HUES64 (cell line): ENCODE results near the gene LPAR6.

Source experiments
- H3K27ac ChIP-seq: 2 replicates; pipeline ENCODE4 v1.7.0; 2013; ENCODE audit warnings: low read depth, low read length, inconsistent platforms
- H3K27me3 ChIP-seq: 2 replicates; pipeline ENCODE4 v1.6.1; 2013; ENCODE audit warnings: mild to moderate bottlenecking, low read length; ENCODE audit not compliant: insufficient read depth
- H3K36me3 ChIP-seq: 2 replicates; pipeline ENCODE4 v1.6.1; 2013; ENCODE audit warnings: mild to moderate bottlenecking, low read length; ENCODE audit not compliant: insufficient read depth
- H3K4me1 ChIP-seq: 2 replicates; pipeline ENCODE4 v1.6.1; 2013; ENCODE audit warnings: mild to moderate bottlenecking, low read length, moderate library complexity; ENCODE audit not compliant: insufficient read depth
- H3K4me3 ChIP-seq: 2 replicates; pipeline ENCODE4 v1.5.1; 2013; ENCODE audit warnings: mild to moderate bottlenecking, low read length, moderate library complexity
- H3K9ac ChIP-seq: 2 replicates; pipeline ENCODE4 v1.6.1; 2013; ENCODE audit warnings: mild to moderate bottlenecking, low read depth, low read length
- H3K9me3 ChIP-seq: 2 replicates; pipeline ENCODE4 v1.6.1; 2013; ENCODE audit warnings: low read depth, low read length; ENCODE audit not compliant: insufficient read depth
- WGBS: fragments of 150-250, 120-280 bp; methylation state at CpG from one replicate; pipeline ENCODE4 v1.1.7; 2013; ENCODE audit warnings: missing lambda C conversion rate; 5-methylcytosine and 5-hydroxymethylcytosine counted together

Gene LPAR6

DNA sequence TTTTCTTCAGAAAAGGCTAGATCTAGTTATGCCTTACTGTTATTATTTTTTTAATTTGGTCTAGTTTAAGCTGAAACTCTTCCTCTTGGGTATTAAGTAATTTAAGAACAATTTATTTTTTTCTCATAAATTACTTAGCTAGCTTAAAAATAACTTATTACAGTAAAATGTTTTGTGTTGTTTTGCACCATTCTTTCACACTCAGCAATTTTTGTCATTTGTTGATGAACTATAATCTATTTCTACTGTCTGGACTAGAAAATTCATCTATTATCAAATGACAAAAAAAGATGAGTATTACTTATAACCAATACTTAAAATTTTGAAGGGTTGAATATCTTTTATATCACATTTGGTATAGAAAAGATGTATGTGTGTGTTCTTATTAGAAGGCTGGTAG is 1.6 kb upstream of the LPAR6 start:
- Histone ChIP-seq H3K36me3 (no peaks in the 10 kb centered on the region), H3K4me3 (no peak overlapping the region), H3K27me3 (no peaks in the 10 kb centered on the region), H3K9me3 (no peaks in the 10 kb centered on the region), H3K9ac (no peak overlapping the region), H3K27ac (no peak overlapping the region), H3K4me1 (peaks cover 22% of the 10 kb centered on the region)

DNA sequence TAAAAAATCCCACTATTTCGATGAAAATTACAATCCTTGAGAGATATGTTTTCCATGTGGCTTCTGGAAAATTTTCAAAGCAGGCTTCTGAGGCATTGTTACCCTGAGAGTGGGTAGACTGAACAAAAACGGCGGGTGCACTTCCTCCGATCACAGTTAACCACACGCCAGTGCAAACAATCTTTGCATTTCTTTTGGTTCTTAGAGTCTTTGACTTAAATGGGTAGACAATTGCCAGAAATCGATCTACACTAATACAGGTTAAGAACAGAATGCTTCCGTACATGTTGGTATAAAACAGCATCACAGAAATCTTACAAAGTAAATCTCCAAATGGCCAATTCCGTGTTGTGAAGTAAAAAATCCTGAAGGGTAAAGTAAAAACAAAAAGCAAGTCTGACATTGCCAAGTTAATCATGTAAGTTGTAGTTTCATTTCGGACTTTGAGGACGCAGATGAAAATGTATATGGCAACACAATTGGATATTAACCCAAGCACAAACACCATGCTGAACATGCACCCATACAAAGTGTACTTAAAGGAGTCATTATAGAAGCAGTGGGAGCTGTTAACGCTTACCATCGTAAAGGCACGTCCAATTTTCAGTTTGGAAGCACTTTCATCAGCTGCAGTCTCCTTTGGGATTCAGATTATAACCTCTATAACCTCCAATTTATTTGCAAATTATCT is 927 bp downstream of the LPAR6 start:
- Histone ChIP-seq H3K27me3 (no peaks in the 10 kb centered on the region), H3K4me3 (peak overlapping the region; percentile 69), H3K9ac (peak overlapping the region; percentile 82), H3K4me1 (peaks cover 22% of the 10 kb centered on the region), H3K36me3 (no peaks in the 10 kb centered on the region), H3K27ac (peak overlapping the region; percentile 67), H3K9me3 (no peaks in the 10 kb centered on the region)
- 2% methylated on average over 10 of the region's 13 CpGs for WGBS

DNA sequence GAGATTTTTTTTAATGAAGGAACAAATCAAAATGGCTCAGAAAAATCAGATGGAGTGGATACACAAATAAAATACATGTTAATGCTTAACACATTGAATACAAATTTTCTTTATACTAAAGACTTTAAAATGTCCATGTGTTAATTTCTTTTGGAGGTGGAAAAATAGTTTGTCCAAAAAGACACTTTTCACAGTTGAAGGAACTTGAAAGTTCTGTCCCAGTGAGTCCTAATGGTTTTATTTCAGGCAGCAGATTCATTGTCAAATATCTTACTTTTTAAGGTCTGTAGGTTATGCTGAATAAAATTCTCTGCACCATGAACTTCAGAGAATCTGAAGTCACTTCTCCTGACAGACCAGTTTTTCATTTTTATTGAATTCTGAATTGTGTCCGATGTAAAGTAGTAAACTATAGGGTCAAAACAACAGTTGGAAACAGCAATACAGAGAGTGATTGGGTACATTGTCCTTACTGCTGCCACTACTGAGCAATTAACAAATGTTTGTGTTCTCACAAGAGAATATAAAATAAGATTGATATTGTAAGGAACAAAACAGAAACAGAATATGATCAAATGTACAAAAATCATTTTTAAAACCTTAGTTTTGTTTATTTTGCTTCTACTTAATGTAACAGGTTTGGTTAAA is 1.6 kb downstream of the LPAR6 start:
- Histone ChIP-seq H3K4me3 (peak overlapping the region; percentile 69), H3K9ac (peak overlapping the region; percentile 82)

DNA sequence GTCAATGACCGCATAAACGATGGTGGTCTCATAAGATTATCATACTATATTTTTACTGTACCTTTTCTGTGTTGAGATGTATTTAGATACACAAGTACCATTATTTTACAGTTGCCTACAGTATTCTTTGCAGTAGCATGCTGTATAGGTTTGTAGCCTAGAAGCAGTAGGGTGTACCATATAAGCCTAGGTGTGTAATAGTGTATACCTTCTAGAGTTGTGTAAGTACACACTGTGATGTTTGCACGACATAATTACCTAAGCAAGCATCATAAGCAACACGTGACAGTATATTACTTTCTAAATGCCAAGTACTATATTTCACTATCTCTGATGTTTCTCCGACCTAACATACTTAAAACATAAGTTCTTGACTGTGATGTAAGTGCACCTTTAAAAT is 2.7 kb downstream of the LPAR6 start:
- no peak overlapping the region for H3K9ac ChIP-seq
- no peaks in the 10 kb centered on the region for H3K36me3 ChIP-seq
- no peak overlapping the region for H3K27ac ChIP-seq
- no peaks in the 10 kb centered on the region for H3K27me3 ChIP-seq
- 81% methylated on average over 4 of the region's 5 CpGs for WGBS
- no peaks in the 10 kb centered on the region for H3K9me3 ChIP-seq
- peak overlapping the region; percentile 69 for H3K4me3 ChIP-seq
- H3K4me1 ChIP-seq, result peaks cover 22% of the 10 kb centered on the region

More for the DNA sequence above, 1.6 kb downstream of the LPAR6 start:
- Histone ChIP-seq H3K36me3 (no peaks in the 10 kb centered on the region), H3K27ac (peak overlapping the region; percentile 27; the same call in 1 of the 2 replicates), H3K4me1 (peaks cover 22% of the 10 kb centered on the region), H3K9me3 (no peaks in the 10 kb centered on the region), H3K27me3 (no peaks in the 10 kb centered on the region)
- WGBS, result 7% methylated on average over 1 of the region's 1 CpG

DNA sequence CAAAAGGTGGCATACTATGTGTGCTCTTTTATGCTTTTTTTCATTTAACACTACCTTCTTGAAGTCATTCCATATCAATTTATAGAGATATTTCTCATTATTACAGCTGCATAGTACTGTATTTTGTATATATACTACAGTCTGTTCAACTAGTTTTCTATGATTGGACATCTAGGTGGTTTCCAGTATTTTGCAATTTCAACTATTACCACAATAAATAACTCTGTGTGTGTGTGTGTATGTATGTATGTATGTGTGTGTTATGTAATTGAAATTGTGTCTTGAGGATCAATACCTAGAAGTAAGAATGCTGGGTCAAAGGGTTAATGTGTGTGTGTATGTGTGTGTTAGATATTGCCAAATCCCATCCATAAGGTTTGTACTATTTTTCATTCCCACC is 7.0 kb downstream of the LPAR6 start:
- Histone ChIP-seq H3K36me3 (no peaks in the 10 kb centered on the region), H3K27ac (no peak overlapping the region), H3K4me1 (peaks cover 9% of the 10 kb centered on the region; the same call in 1 of the 2 replicates), H3K4me3 (no peak overlapping the region), H3K9ac (no peak overlapping the region), H3K27me3 (no peaks in the 10 kb centered on the region), H3K9me3 (no peaks in the 10 kb centered on the region)

- H3K4me1 ChIP-seq, result peaks cover 2% of the 10 kb centered on the region; the same call in 1 of the 2 replicates
- H3K27ac ChIP-seq, result no peak overlapping the region
- no peak overlapping the region for H3K4me3 ChIP-seq
- H3K9ac ChIP-seq, result no peak overlapping the region
- H3K36me3 ChIP-seq, result no peaks in the 10 kb centered on the region
- no peaks in the 10 kb centered on the region for H3K27me3 ChIP-seq
- H3K9me3 ChIP-seq, result no peaks in the 10 kb centered on the region
- 100% methylated on average over 1 of the region's 1 CpG for WGBS
Measured at GRCh38 chr13:48404952-48405351, 8.0 kb downstream of the LPAR6 start.

DNA sequence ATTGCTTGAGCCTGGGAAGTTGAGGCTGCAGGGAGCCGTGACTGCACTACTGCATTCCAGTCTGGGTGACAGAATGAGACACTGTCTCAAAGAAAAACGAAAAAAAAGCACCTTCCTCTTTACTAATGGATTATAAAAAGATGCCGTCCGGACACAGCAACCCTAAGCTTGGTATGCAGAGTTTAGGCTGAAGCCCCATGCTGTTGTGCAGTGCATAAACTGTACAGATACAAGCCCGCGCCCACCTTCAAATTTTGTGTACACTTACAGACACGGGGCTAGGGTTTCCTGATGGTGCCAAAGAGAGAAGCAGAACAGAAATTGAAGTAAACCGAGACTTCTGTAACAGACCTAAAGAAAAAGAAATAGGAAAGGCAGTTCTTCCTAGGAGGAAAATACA is 9.0 kb downstream of the LPAR6 start:
- H3K36me3 ChIP-seq, result no peaks in the 10 kb centered on the region
- WGBS, result 96% methylated on average over 8 of the region's 8 CpGs
- no peak overlapping the region for H3K9ac ChIP-seq
- H3K4me3 ChIP-seq, result no peak overlapping the region
- no peak overlapping the region for H3K27ac ChIP-seq
- no peaks in the 10 kb centered on the region for H3K9me3 ChIP-seq
- H3K27me3 ChIP-seq, result no peaks in the 10 kb centered on the region
- H3K4me1 ChIP-seq, result no peaks in the 10 kb centered on the region

DNA sequence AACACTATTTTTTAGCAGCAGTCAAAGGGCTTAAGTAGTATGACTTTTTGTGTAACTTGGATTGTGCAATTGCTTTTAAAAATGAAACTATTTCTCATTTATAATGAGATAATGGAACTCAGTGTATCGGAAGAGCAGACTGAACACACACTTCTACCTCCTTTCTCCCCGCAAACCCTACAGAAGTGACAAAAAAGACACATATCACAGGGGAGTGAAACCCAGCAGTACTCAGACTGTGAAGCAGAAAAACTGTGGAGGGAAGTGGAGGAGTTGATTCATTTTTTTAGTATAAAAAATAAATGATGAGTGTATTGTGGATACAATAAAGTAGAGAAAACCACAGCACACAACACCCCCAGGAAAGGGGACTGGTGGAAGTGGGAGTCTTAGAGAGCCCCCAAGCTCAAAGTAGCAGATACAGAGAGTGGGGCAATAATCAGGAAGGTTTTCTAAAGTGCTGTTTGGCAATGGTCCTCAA is 9.7 kb downstream of the LPAR6 start:
- Histone ChIP-seq H3K4me3 (no peak overlapping the region), H3K9me3 (no peaks in the 10 kb centered on the region), H3K9ac (no peak overlapping the region), H3K27ac (no peak overlapping the region), H3K4me1 (no peaks in the 10 kb centered on the region), H3K36me3 (no peaks in the 10 kb centered on the region), H3K27me3 (no peaks in the 10 kb centered on the region)
- WGBS, result no CpG with 5 or more reads among the region's 2 CpGs

GRCh38 chr13:48402325-48402932 is 10.5 kb downstream of the LPAR6 start:
- Histone ChIP-seq H3K27ac (no peak overlapping the region), H3K4me3 (no peak overlapping the region)
- WGBS, result 94% methylated on average over 1 of the region's 2 CpGs

DNA sequence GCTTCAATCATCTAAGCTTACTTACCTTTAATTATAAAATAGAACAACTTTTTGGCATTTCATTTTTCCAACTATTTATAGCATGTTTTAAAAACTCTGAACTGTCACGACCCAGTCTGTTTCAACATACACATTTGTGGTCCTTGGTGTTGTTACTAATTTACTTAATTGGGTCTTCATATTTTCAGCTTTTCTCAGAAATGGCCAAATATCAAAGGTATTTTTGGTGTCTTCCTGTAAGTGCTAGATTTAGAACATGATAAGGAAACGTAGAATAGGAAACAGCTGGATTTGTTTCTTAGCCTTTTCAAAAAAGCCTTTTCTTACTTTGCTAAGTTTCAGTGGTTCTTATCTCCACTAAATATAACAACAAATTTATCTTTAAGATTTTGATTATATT is 11.4 kb downstream of the LPAR6 start:
- Histone ChIP-seq H3K36me3 (no peaks in the 10 kb centered on the region), H3K27ac (no peak overlapping the region), H3K4me3 (no peak overlapping the region), H3K27me3 (no peaks in the 10 kb centered on the region), H3K4me1 (no peaks in the 10 kb centered on the region), H3K9ac (no peak overlapping the region), H3K9me3 (no peaks in the 10 kb centered on the region)
- WGBS, result 85% methylated on average over 2 of the region's 2 CpGs

More at GRCh38 chr13:48402325-48402932, 10.5 kb downstream of the LPAR6 start:
- H3K4me1 ChIP-seq, result no peaks in the 10 kb centered on the region
- H3K9me3 ChIP-seq, result no peaks in the 10 kb centered on the region
- no peaks in the 10 kb centered on the region for H3K36me3 ChIP-seq
- no peaks in the 10 kb centered on the region for H3K27me3 ChIP-seq
- no peak overlapping the region for H3K9ac ChIP-seq

GRCh38 chr13:48400850-48401291 is 12.0 kb downstream of the LPAR6 start:
- no peak overlapping the region for H3K27ac ChIP-seq
- no peaks in the 10 kb centered on the region for H3K27me3 ChIP-seq
- no peaks in the 10 kb centered on the region for H3K9me3 ChIP-seq
- H3K4me1 ChIP-seq, result no peaks in the 10 kb centered on the region
- H3K36me3 ChIP-seq, result no peaks in the 10 kb centered on the region
- no peak overlapping the region for H3K9ac ChIP-seq
- WGBS, result no CpG with 5 or more reads among the region's 1 CpG
- H3K4me3 ChIP-seq, result no peak overlapping the region
